ENCODE results near the gene KCNA2.
A peak's percentile ranks its signal among the peaks of the same experiment; 100 is the strongest.

Gene KCNA2

DNA sequence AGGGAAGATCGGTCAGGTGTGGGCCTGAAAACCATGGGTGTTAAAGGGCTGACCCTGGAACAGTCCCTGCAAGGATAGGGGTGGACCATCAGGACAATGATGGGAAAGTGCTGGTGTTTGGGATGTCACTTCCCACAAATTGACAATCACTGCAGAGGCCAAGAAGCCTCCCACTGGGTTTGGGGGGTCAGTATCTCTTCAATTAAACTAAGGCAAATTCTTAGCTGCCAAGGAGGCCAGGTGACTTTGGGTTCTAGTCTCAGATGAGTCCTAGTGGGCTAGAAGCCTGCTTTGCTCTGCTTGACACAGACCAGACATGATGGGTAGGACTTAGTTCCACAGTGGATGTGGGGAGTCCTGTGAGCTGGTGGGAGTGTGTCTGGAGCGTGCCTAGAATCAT is 29.3 kb upstream of the KCNA2 start:
- TF ChIP-seq POLR2A (IDR thresholded peaks at IDR 0.05; ENCODE audit: low read length) (no peak), GATA1 (IDR thresholded peaks at IDR 0.05; ENCODE audit: low read depth, low read length) (no peak)
- DNase-seq: no peak

DNA sequence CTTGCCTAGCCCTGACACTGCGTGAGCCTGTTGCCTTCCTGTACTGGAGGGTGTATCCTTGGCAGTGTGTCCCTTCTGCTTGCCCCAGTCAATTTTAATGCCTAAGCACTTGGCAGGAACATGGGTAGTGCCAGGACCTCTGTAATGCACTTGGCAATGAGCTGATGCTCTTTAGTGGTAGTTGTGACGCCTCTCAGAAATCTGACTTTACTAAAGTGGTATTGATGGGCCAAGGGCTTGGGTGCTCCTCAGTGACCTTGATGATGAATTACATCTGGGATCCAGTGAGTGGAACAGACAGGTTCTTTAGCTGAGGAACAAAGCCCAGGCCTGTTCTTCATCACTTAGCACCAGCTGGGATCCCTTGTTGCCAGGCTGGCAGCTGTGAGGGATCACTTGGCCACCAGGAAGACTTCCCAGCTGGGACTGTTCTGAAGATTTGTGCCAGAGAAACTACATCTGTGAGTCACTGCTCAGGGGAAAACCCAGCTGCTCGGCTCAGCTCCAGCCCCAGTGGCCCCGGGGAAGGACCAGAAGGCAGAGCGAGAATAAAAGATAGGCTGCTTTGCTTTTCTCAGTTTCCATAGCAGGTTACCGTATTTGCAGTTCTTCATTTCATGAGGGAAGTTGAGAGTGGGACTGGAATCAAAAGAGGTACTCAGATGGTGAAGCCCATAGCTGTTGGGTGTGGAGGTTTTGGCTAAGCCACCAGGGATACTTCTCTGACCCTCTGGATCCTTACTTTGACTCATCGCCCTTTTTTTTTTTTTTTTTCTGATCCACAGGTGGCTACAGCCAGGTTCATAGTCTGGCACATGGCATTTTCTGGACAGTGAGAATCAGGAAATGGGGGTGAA is 28.5 kb upstream of the KCNA2 start:
- TF ChIP-seq GATA1 (IDR thresholded peaks at IDR 0.05; ENCODE audit: low read depth, low read length): no peak
- no peak for TF ChIP-seq POLR2A (IDR thresholded peaks at IDR 0.05; ENCODE audit: low read length)
- no peak for DNase-seq

DNA sequence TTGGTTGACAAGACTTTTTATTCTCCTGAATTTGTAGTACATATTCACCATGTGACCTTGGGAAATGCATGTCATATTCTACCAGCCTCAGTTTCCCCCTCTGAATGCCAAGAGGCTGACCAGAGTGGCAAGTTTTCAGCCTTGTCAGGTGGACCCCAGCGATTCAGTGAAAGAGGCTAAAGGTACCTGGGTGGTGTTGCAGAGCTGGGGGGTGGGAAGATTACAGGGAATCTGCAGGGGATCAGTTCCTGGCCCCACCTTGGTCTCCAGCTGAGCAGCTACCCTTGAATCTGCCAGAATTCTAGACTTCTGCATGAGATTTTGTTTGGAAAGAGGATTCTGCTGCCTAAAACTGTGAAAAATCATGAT is 27.9 kb upstream of the KCNA2 start:
- TF ChIP-seq GATA1 (IDR thresholded peaks at IDR 0.05; ENCODE audit: low read depth, low read length) (no peak), POLR2A (IDR thresholded peaks at IDR 0.05; ENCODE audit: low read length) (no peak)
- no peak for DNase-seq

DNA sequence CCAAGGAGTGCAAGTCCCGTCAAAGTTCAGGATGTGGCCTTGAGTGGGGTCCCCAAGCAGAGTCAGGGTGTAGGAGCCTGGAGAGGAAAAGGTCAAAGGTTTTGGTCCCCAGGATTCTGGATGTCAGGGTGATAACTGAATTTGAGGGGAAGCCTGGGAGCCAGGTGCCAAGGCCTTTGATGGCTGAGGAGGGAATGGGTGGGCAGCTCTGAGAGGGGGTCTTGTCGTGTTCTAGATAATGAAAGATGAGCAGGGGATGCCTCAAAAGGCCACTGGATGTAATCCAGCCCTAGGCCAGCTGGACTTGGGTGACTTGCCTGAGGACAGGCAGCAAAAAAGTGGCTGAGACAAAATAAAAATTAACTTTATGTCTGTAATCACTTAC is 27.5 kb upstream of the KCNA2 start:
- no peak for DNase-seq
- TF ChIP-seq POLR2A (IDR thresholded peaks at IDR 0.05; ENCODE audit: low read length) (no peak), GATA1 (IDR thresholded peaks at IDR 0.05; ENCODE audit: low read depth, low read length) (no peak)

DNA sequence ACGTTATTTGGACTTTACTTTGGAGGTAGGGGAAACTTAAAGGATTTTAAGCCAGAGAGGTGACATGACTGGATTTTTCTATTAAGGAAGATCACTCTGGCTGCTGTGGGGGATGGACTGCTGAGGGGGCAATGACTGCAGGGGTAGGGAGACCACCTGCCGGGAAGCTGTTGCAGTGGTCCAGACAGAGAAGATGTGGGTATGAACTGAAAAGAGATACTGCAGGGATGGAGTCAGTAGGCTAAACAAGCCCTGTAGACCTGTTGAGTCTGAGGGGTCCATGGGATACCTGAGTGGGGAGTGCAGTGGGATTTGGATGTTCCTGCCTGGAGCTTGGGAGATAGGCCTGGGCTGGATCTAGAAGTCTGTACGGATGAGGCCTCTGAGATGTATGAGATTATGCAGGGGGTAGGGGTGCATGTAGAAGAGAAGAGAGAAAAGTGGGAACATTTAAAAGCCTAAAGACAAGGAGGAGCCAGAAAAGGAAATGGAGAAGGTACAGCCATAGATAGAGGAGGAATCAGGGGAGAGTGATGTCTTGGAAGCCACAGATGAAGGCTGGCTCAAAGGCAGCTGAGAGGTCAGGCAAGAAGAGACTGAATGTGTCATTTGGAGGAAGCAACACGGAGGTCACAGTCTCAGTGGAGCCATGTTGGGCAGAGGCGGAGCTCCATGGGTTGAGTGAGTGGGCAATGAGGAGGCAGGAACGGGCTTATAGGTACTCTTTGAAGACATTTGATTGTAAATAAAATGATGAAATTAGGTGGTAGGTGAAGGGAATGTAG is 25.9 kb upstream of the KCNA2 start:
- no peak for DNase-seq

DNA sequence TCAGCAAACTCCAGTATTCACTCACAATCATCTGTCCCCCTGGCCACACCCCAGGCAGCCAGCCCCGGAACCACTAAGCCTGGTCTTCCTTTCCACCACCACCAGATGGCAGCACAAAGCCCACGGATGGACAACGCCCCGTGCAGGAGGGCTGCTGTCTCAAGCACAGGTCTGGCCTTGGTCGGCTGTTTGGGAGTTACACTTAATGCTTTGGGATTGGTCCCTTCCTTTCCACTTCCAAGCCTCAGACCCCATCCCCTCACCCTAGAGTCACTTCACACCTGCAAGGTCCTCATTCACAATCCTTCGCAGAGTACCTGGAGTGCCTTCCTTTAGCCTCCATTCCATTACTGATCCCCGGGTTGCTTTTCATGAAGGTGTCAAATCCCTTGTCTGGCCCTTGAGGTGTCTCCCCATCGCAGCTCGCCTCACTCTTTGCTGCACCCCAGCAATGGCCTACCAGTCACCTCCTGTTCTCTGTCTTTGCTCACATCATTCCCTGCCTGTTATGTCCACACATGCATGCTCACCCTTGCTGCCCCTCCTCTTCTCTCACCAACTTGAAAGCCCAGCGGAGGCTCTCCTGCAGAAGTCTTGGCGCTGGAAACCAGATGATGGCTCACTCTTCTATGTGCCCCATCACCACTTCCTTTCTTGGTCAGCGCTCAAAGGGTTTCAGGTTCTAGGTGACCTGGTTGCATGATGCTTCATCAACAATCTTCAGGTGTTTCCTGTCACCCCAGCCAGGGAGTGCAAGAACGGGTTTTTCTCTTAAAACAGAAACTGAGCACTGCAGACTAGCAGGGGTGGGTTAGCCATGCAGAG is 24.9 kb upstream of the KCNA2 start:
- TF ChIP-seq GATA1 (IDR thresholded peaks at IDR 0.05; ENCODE audit: low read depth, low read length): no peak
- no peak for TF ChIP-seq POLR2A (IDR thresholded peaks at IDR 0.05; ENCODE audit: low read length)
- peak; percentile 54 to 80 for DNase-seq

More for the DNA sequence above, 25.9 kb upstream of the KCNA2 start:
- TF ChIP-seq GATA1 (IDR thresholded peaks at IDR 0.05; ENCODE audit: low read depth, low read length): no peak
- TF ChIP-seq POLR2A (IDR thresholded peaks at IDR 0.05; ENCODE audit: low read length): no peak

DNA sequence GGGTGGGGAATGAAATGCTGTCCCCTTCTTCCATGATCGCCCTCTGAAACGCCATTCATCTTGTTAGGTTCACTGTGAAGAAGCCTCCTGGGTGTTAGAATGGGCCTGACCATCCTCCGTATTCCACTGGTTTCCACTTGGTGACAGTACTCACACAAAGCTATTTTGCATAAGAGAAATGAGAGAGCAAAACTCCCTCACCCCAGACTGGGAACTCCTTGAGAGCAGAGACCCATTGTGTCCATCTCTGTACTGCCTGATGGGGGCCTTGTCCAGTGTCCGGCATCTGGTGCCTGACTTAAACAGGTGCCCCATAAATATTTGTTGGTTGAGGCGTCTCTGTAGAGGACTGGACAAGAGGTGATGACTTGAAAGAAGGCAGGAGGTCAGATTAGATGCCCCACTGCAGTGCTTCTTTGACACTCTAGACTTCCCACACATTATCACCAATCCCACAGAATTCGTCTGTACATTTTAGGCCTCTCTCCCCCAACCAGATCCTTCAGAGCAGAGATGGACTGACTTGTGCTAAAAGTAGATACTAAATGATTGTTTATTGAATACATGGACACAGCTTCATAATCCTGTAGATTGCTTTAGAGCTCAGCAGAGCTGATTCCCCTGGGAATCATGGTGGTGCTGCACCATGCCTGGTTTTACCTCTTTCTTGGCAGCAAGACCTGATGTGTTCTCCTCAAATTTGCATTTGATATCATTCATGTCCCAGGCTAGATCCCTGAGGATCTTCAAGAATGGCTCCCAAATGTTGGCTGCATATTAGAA is 22.4 kb upstream of the KCNA2 start:
- TF ChIP-seq POLR2A (IDR thresholded peaks at IDR 0.05; ENCODE audit: low read length): no peak
- TF ChIP-seq GATA1 (IDR thresholded peaks at IDR 0.05; ENCODE audit: low read depth, low read length): no peak
- no peak for DNase-seq

DNA sequence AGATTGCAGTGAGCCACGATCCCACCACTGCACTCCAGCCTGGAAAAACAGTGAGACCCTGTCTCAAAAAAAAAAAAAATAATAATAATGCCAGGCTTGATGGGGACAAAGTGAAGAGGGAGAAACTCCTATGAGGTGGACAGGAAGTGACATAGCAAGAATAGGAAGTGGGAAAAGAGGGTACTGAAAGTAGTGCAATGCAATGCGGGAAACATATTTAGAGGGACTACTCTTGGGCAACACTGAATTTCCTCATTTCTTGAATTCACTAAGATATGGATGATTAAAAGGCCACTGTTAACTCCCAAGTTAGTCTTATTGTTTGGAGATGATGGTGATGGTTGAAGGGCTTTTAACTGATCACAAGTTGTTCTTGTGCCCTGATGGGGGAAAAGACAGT is 21.6 kb upstream of the KCNA2 start:
- TF ChIP-seq POLR2A (IDR thresholded peaks at IDR 0.05; ENCODE audit: low read length) (no peak), GATA1 (IDR thresholded peaks at IDR 0.05; ENCODE audit: low read depth, low read length) (no peak)
- no peak for DNase-seq

DNA sequence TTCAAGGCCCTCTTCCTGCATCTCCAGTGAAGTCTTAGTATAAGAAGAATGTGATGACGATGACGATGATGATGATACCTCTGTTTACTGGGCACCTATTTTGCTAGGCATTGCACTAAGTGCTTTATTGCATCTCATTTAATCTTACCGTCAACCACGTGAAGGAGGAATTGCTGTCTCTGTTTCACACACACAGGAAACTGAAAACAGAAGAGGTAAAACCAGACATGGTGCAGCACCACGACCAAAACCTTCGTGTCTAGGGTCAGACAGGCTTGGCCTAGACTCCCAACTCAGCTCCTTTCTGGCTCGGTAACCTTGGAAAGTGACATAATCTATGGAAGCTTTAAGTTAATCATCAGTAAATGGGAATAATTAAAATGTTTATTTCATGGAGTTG is 20.7 kb upstream of the KCNA2 start:
- TF ChIP-seq GATA1 (IDR thresholded peaks at IDR 0.05; ENCODE audit: low read depth, low read length) (no peak), POLR2A (IDR thresholded peaks at IDR 0.05; ENCODE audit: low read length) (no peak)
- no peak for DNase-seq

DNA sequence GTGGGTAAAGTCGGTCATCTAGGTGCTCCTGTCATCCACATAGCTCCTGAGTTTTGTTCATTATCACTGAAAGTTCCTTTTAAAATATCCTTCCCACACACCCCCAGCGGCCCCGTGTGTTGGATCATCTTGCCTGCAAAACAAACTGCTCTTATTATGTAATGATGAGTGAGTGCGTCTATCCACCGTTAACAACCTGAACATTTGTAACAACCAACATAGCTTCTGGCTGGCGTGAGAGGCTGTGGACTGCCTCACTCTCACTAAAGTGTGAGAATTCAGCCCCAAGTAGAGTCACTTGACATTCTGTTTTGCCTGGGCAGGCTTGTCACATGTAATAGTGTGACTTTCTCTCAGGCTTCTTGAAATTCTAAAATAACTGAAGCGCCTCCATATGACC is 14.5 kb upstream of the KCNA2 start:
- TF ChIP-seq POLR2A (IDR thresholded peaks at IDR 0.05; ENCODE audit: low read length) (no peak), GATA1 (IDR thresholded peaks at IDR 0.05; ENCODE audit: low read depth, low read length) (no peak)
- DNase-seq: no peak

DNA sequence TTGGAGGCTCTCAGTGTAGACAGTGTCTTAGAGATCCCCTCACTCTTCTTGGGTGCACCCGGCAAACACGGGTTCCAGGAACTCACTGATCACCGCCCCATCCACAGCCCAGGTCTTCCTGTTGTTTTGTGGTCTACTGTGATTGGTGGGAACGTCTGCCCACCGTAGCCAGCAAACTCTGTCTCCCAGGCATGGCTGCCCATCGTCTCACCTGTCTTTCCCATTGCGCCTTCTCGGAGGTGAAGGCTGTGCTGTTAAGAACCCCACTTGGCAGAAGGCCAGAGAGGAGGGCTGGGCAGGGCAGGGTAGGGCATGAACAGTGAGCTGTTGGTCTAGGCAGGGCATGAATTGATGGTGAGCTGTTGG is 14.1 kb upstream of the KCNA2 start:
- TF ChIP-seq GATA1 (IDR thresholded peaks at IDR 0.05; ENCODE audit: low read depth, low read length): no peak
- no peak for TF ChIP-seq POLR2A (IDR thresholded peaks at IDR 0.05; ENCODE audit: low read length)
- DNase-seq: no peak

DNA sequence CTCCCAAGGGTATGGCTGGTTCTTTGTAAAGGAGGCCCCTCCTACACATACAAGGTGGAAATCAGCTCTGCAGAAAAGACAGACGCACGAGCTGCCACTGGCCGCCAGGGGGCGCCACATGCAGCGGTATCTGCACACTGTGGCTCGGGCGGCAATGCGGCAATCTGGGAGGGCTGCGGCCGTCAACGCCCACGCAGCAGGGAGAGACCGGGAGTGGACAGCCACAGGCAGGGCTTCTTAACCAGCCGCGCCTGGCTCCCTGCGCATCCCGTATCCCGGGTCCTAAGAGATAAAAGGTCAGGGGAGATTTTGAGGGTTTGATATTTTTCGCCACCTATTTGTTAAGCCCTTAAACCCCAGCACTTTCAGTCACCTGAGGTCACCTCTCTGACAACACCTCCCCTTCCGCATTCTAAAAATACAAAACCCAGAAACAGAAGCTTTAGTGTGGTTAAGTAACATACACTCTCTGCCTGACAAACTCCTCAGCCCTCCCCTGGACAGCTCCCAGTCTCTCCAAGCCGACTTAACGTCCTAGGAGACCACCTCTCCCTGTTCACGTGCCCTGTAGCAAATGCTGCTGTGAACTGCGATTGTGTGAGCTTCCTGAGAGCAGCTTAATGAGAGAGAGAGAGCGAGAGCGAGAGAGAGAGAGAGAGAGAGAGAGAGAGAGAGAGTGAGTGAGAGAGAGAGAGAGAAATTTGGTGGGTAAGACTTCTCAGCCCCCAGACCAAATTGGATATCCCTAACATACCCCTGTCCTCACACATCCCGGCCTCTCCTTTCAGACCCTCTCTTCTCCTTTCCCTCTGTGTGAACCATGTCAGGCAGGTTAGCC is 13.5 kb upstream of the KCNA2 start:
- DNase-seq: peak; percentile 73 to 85
- TF ChIP-seq POLR2A (IDR thresholded peaks at IDR 0.05; ENCODE audit: low read length): no peak
- no peak for TF ChIP-seq GATA1 (IDR thresholded peaks at IDR 0.05; ENCODE audit: low read depth, low read length)

All from erythroblast (primary cell).